Measurements from ENCODE around the gene PSKH1.

PSKH1 gene

GRCh38 chr16:67940446-67941089 lies 47.5 kb downstream of the PSKH1 start:
- no peak for DNase-seq (ENCODE audit: low spot score)

- DNase-seq (ENCODE audit: low spot score): no peak
Measured at GRCh38 chr16:67941469-67942199, 48.6 kb downstream of the PSKH1 start.

- peak; percentile 45 for DNase-seq (ENCODE audit: low spot score)
Measured at GRCh38 chr16:67942200-67942509, 49.1 kb downstream of the PSKH1 start.

GRCh38 chr16:67942510-67943255 lies 49.6 kb downstream of the PSKH1 start:
- DNase-seq (ENCODE audit: low spot score): no peak

- DNase-seq (ENCODE audit: low spot score): no peak
Measured at GRCh38 chr16:67943256-67943618, 50.2 kb downstream of the PSKH1 start.

GRCh38 chr16:67943619-67944504 lies 50.8 kb downstream of the PSKH1 start, which contains the start of gene LCAT:
LCAT (minus strand) TSS chr16:67944120; CDS start chr16:67944101, 19 bp downstream.
- DNase-seq (ENCODE audit: low spot score): no peak

GRCh38 chr16:67944690-67945391 lies 51.8 kb downstream of the PSKH1 start:
- DNase-seq (ENCODE audit: low spot score): no peak

- no peak for DNase-seq (ENCODE audit: low spot score)
Measured at GRCh38 chr16:67945392-67945933, 52.4 kb downstream of the PSKH1 start.

- DNase-seq (ENCODE audit: low spot score): no peak
Measured at GRCh38 chr16:67946128-67946569, 53.1 kb downstream of the PSKH1 start.

GRCh38 chr16:67946966-67947558 lies 54.0 kb downstream of the PSKH1 start:
- DNase-seq (ENCODE audit: low spot score): no peak

- DNase-seq (ENCODE audit: low spot score): no peak
Measured at GRCh38 chr16:67948015-67948414, 55.0 kb downstream of the PSKH1 start.

- DNase-seq (ENCODE audit: low spot score): no peak
Measured at GRCh38 chr16:67949645-67950044, 56.6 kb downstream of the PSKH1 start.

- no peak for DNase-seq (ENCODE audit: low spot score)
Measured at GRCh38 chr16:67950335-67950843, 57.3 kb downstream of the PSKH1 start.

- no peak for DNase-seq (ENCODE audit: low spot score)
Measured at GRCh38 chr16:67951485-67951884, 58.4 kb downstream of the PSKH1 start.

- no peak for DNase-seq (ENCODE audit: low spot score)
Measured at GRCh38 chr16:67953641-67954375, 60.8 kb downstream of the PSKH1 start.

- DNase-seq (ENCODE audit: low spot score): no peak
Measured at GRCh38 chr16:67954421-67955196, 61.6 kb downstream of the PSKH1 start.

- no peak for DNase-seq (ENCODE audit: low spot score)
Measured at GRCh38 chr16:67957622-67958021, 64.6 kb downstream of the PSKH1 start.

- DNase-seq (ENCODE audit: low spot score): no peak
Measured at GRCh38 chr16:67959536-67960329, 66.7 kb downstream of the PSKH1 start.

Measured in SW480 (cell line).